ENCODE measurements around the gene KCNH4. TPM values are rescaled to one million over a fixed set of nuclear protein-coding genes. Genes with fewer than 3 reads are reported as not detected.

Gene KCNH4
- total RNA-seq, 1 experiment from 2014 or later: 0.46 TPM

- H3K36me3 ChIP-seq: peaks cover 70% of the 10 kb centered on the region
- no peaks in the 10 kb centered on the region for H3K27me3 ChIP-seq
- H3K4me3 ChIP-seq: no peak overlapping the region
- no peak for DNase-seq
- H3K9me3 ChIP-seq: no peaks in the 10 kb centered on the region
Observed at GRCh38 chr17:42133461-42134041, 47.4 kb downstream of the KCNH4 start.

- no peaks in the 10 kb centered on the region for H3K27me3 ChIP-seq
- peak; percentile 65 for DNase-seq
- no peak overlapping the region for H3K4me3 ChIP-seq
- peaks cover 73% of the 10 kb centered on the region for H3K36me3 ChIP-seq
- no peaks in the 10 kb centered on the region for H3K9me3 ChIP-seq
Observed at GRCh38 chr17:42132941-42133340, 48.0 kb downstream of the KCNH4 start.

GRCh38 chr17:42131981-42132432 lies 48.9 kb downstream of the KCNH4 start:
- no peak for DNase-seq
- peaks cover 77% of the 10 kb centered on the region for H3K36me3 ChIP-seq
- H3K4me3 ChIP-seq: no peak overlapping the region
- no peaks in the 10 kb centered on the region for H3K9me3 ChIP-seq
- H3K27me3 ChIP-seq: no peaks in the 10 kb centered on the region

- Histone ChIP-seq H3K27me3 (no peaks in the 10 kb centered on the region), H3K36me3 (peaks cover 74% of the 10 kb centered on the region)
Observed at GRCh38 chr17:42131232-42131631, 49.7 kb downstream of the KCNH4 start.

GRCh38 chr17:42130310-42130936 lies 50.5 kb downstream of the KCNH4 start:
- Histone ChIP-seq H3K27me3 (no peaks in the 10 kb centered on the region), H3K36me3 (peaks cover 81% of the 10 kb centered on the region), H3K9me3 (no peaks in the 10 kb centered on the region), H3K4me3 (no peak overlapping the region)
- no peak for DNase-seq

More at GRCh38 chr17:42131232-42131631, 49.7 kb downstream of the KCNH4 start:
- no peaks in the 10 kb centered on the region for H3K9me3 ChIP-seq
- no peak for DNase-seq
- H3K4me3 ChIP-seq: no peak overlapping the region

DNA sequence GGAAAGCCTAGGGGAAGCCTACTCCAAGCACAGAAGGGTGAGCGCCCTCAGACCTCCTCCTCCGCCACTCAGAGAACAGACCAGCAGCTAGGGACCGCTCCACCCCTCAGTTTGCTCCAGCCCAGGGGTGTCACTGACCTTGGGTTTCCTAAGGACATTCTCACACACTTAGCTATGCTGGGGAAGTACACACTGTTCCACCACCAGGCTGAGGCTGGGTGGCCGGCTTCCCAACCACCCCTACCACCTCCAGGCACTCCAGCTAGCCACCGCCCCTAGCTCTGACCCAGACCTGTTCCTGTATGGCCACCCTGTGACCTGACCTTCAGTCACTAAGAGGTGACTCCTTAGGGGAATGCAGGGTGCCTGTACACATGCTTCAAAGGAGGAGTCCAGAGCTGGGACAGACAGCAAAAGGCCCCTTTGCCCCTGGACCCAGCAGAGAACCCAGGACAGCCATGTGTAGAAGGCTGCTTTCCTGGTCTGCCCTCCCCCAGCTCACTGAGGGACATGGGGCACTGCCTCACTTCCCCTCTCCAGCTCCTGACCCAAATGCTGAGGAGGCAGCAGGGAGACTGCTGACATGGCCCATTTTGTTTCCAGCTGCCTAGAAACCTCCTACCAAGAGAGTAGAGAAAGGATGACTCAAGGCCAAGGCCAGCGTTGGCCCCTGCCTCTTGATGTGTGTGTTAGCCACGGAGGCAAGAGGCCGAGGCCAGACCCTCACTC lies 51.7 kb downstream of the KCNH4 start:
- H3K4me3 ChIP-seq: no peak overlapping the region
- DNase-seq: no peak
- peaks cover 83% of the 10 kb centered on the region for H3K36me3 ChIP-seq
- H3K9me3 ChIP-seq: no peaks in the 10 kb centered on the region
- no peaks in the 10 kb centered on the region for H3K27me3 ChIP-seq

DNA sequence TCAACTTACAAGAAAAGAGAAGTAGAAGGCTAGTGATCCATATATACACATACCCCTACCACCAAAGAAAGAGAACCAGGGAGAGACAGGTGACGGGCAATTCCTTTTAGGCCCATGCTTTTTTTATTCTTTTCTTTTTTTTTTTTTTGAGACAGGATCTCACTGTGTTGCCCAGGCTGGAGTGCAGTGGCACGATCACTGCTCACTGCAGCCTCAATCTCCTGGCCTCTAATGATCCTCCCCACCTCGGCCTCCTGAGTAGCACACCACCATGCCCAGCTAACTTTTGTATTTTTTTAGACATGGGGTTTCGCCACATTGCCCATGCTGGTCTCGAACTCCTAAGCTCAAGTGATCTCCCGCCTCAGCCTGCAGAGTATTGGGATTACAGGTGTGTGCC lies 53.5 kb downstream of the KCNH4 start:
- peaks cover 73% of the 10 kb centered on the region for H3K36me3 ChIP-seq
- H3K9me3 ChIP-seq: no peaks in the 10 kb centered on the region

DNA sequence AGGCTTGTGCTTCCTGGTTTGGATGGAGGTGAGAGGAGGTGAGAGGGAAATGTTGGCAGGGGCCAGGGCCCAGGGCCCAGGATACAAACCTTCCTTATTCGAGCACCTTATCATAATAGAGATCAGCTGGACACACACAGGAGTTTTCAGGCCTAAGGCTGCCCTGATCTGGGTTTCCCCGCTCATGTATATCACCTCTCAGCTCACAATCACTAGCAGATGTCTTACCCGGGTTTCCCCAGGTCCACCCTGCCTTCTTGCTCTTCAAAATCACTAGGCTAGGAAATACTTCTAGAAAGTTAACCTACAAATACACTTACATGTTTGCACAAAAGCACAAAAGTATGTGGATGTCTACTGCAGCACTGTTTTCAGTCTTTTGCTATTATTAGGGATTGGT lies 54.1 kb downstream of the KCNH4 start:
- H3K36me3 ChIP-seq: peaks cover 70% of the 10 kb centered on the region
- no peak for DNase-seq

More for the DNA sequence above, 53.5 kb downstream of the KCNH4 start:
- no peak for DNase-seq
- no peak overlapping the region for H3K4me3 ChIP-seq
- no peaks in the 10 kb centered on the region for H3K27me3 ChIP-seq

DNA sequence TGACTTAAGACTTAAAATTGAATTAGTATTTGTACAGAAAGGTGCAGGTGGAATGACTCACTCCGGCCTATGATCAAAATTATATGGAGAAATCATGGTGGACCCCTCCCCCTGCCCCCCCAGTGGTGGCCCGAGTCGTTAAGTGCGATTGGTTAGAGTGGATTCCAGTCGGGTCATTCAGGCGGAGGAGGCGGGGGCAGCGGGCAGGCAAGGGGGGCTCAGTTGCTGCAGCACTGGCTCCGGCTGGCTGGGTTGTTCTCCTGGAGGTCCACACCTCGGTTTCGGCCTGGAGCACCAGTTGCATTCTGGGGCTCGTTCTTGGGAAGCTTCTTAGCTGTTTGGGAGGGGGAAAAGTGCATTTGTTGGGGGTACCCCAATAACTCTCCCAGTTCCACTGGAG lies 55.4 kb downstream of the KCNH4 start:
- DNase-seq: no peak
- Histone ChIP-seq H3K27me3 (no peaks in the 10 kb centered on the region), H3K9me3 (no peaks in the 10 kb centered on the region), H3K36me3 (peaks cover 62% of the 10 kb centered on the region), H3K4me3 (no peak overlapping the region)

More for the DNA sequence above, 54.1 kb downstream of the KCNH4 start:
- H3K4me3 ChIP-seq: no peak overlapping the region
- no peaks in the 10 kb centered on the region for H3K9me3 ChIP-seq
- H3K27me3 ChIP-seq: no peaks in the 10 kb centered on the region

DNA sequence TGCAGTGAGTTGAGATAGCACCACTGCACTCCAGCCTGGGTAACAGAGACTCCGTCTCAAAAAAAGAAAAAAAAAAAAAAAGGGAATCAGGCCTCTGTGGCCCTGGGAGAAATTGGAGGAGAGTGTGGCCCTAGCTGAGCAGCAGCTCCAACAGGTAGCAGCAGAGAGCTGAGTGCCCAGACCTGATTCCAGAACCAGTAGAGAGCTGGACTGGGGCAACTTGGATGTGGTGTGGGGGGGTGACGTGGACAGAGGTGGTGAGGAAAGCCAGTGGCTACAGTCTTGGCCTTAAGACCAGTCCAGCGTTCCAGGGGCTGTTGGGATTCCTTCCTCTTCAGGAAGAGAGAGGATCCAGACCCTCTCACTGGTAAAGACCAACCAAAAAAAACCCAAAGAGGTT lies 56.7 kb downstream of the KCNH4 start:
- H3K36me3 ChIP-seq: peaks cover 59% of the 10 kb centered on the region
- H3K4me3 ChIP-seq: no peak overlapping the region
- no peaks in the 10 kb centered on the region for H3K27me3 ChIP-seq
- no peaks in the 10 kb centered on the region for H3K9me3 ChIP-seq
- DNase-seq: no peak

DNA sequence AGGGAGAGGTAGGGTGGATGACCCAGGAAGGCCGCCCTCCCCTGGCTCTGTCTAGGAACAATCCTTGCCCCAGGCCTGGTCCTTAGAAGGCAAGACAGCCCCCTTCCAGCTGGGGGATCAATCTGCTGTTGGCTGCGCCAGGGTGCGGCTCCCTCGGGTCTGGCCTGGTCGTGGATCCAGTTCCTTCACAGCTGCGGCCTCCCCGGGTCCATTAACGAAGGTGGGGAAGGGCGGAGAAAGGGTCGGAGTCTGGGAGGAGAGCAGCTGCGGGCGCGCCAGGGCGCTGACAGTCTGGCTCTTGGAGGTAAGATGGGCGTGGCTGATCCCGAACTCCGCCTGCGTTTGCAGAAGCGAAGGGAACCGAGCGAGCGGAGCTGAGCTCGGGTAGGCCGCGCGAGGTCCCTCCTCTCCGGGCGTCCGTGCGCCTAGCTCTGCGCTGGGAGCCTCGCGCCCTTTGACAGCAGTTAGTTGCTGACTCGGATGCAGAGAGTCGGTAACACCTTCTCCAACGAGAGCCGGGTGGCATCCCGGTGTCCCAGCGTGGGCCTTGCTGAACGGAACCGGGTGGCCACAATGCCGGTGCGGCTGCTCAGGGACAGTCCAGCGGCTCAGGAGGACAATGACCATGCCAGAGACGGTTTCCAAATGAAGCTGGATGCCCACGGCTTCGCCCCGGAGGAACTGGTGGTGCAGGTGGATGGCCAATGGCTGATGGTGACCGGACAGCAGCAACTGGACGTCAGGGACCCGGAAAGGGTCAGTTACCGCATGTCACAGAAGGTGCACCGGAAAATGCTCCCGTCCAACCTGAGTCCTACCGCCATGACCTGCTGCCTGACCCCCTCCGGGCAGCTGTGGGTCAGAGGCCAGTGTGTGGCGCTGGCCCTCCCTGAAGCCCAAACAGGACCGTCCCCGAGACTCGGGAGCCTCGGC lies 58.3 kb downstream of the KCNH4 start, which contains the start of gene HSPB9:
TSS of gene HSPB9 (plus strand) at position 434 of the 933 bp plus-strand sequence. CDS start at position 481, 47 bp downstream.
- no peak for DNase-seq
- Histone ChIP-seq H3K4me3 (no peak within 1 kb of the TSS), H3K36me3 (peaks cover 60% of the 10 kb centered on the region), H3K27me3 (no peaks in the 10 kb centered on the region), H3K9me3 (no peaks in the 10 kb centered on the region)

DNA sequence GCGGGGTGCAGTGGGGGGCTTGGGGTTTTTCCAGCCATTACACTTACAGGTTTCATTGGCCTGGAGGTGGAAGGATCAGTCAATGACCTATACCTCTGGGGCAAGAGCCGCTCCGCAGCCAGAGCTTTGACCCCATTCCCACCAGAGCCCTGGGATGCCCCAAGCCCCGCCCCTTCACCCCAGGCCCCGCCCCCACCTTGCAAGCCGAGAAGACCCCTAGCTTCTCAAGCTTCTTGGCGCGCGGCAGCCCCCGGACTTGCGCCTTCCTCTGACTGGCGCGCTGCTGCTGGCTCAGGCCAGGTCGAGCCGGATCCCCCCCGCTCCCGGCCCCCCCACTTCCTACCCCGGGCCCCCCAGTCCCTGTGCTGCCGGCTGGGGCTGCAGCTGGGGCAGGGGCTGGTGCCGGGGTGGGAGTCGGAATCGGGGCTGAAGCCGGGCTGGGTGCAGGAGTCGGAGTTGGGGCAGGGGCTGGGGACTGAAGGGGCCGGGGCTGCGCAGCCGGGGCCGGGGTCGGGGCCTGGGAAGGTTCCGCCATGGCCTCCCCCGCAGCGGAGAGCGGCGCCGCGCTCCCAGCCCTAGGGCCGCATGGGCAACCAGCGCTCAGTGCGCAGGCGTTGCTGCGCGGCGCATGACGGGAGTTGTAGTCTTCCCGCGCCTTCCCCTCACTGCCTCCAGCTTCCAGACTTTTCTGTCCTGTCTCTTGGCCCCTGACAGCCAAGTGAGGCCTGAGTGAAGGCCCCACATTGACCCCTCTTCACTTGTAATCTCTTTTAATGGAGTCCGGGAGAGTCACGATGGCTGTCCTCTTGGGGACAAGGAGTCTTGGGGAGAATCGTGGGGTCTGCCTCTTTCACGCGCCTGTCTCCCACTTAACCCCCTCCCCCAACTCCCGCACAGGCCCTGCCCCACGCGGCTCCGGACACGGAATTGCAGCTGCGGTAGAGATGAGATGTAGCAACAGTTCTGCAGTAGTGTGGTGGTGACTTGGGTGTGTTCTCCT lies 59.9 kb downstream of the KCNH4 start, which contains the start of gene KAT2A:
TSS of gene KAT2A (minus strand) at position 598 of the 1,000 bp plus-strand sequence. CDS start at position 535, 63 bp downstream.
- Histone ChIP-seq H3K27me3 (no peaks in the 10 kb centered on the region), H3K9me3 (no peaks in the 10 kb centered on the region), H3K36me3 (peaks cover 67% of the 10 kb centered on the region), H3K4me3 (peak within 1 kb of the TSS; percentile 60)
- peak; percentile 88 for DNase-seq

DNA sequence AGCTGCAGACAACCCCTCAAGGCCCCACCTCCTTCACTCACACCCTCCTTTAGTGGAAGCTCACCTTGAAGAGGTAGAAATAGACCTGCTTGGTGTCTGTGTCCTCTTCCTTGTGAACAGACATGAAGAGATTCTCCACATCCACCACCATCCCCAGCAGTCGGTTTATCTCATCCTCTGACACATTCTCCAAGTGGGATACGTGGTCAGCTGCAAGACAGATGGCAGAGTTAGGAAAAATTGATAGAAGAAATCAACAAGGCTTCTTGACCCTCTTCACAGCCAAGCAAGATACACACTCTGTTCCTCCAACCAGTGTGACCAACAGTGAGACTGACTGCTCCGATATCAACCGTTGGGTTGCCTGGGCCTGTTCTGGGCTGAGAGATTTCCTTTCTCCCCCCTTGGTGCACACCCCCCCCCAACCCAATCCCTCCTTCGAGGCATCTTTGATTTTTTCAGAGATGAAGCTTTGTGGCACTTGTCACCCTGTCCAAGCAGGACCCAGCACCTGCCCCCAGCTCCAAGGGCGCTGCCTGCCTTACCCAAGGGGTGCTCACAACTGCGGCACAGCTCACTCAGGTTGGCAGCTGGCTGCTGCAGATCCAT lies 60.7 kb downstream of the KCNH4 start:
- no peaks in the 10 kb centered on the region for H3K9me3 ChIP-seq
- H3K27me3 ChIP-seq: no peaks in the 10 kb centered on the region
- no peak for DNase-seq
- H3K4me3 ChIP-seq: peak overlapping the region; percentile 60
- H3K36me3 ChIP-seq: peaks cover 66% of the 10 kb centered on the region

DNA sequence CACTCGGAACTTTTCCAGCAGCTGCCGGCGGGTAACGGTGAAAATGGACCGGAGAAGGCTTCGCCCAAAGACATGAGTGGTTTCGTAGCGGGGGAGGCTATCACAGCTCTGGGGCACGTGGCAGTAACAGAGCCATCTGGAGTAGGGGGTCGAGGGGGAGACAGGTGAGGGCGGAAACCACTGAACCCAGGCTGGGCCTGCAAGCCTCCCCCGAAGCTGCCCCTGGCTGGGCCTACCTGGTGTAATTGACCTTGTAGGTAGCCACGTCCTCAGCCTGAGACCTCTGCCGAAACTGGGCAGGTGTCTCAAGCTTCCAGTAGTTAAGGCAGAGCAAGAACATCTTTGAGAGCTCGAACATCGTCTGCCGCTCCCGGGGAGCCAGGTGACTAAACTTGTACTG lies 61.6 kb downstream of the KCNH4 start:
- no peak overlapping the region for H3K4me3 ChIP-seq
- H3K9me3 ChIP-seq: no peaks in the 10 kb centered on the region
- peaks cover 62% of the 10 kb centered on the region for H3K36me3 ChIP-seq
- H3K27me3 ChIP-seq: no peaks in the 10 kb centered on the region
- no peak for DNase-seq

- Histone ChIP-seq H3K4me3 (no peak overlapping the region), H3K9me3 (no peaks in the 10 kb centered on the region), H3K27me3 (no peaks in the 10 kb centered on the region), H3K36me3 (peaks cover 67% of the 10 kb centered on the region)
- no peak for DNase-seq
Observed at GRCh38 chr17:42118545-42118944, 62.4 kb downstream of the KCNH4 start.

Data from MG63 (cell line).